Panc1 (cell line): ENCODE results near the gene WFDC5.

Source experiments
- POLR2AphosphoS5 ChIP-seq: IDR thresholded peaks from 2 replicates; pipeline ENCODE4 v1.6.1; 2012; ENCODE audit warnings: mild to moderate bottlenecking, low read depth, low read length, moderate library complexity
- TF ChIP-seq, protein P1 (sequence below): fragments of 450-650 bp; IDR thresholded peaks from 2 replicates; pipeline ENCODE4 v1.5.1; 2017; ENCODE audit warnings: mild to moderate bottlenecking

DNA sequence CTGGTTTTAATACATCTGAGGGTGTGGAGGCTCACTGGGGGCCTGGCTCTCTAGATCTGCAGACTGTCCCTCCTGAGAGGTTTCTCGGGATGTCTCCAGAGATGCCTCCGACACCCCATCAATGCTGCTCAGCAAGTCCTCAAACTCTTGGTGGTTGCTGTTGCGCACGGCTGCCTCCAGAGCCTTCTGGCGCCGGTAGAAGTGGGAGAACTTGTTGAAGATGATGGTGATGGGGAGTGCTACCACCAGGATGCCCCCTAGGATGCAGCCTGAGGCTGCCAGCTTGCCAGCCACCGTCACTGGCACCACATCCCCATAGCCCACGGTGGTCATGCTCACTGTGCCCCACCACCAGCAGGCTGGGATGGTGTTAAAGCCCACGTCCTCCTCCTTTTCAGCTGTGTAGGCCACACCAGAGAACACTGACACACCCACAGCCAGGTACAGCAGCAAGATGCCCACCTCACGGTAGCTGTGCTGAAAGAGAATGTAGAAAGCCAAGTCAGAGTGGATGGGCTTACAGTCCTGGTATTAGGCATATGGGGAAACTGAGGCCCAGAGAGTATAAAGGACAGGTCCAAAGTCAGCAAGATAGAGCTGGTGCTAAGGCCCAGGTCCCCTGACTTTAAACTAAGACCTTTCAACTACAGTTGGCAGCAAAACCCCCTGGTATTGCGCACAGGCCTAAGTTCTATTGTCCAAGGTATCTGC is 20.0 kb downstream of the WFDC5 start:
- TF ChIP-seq, protein P1, sequence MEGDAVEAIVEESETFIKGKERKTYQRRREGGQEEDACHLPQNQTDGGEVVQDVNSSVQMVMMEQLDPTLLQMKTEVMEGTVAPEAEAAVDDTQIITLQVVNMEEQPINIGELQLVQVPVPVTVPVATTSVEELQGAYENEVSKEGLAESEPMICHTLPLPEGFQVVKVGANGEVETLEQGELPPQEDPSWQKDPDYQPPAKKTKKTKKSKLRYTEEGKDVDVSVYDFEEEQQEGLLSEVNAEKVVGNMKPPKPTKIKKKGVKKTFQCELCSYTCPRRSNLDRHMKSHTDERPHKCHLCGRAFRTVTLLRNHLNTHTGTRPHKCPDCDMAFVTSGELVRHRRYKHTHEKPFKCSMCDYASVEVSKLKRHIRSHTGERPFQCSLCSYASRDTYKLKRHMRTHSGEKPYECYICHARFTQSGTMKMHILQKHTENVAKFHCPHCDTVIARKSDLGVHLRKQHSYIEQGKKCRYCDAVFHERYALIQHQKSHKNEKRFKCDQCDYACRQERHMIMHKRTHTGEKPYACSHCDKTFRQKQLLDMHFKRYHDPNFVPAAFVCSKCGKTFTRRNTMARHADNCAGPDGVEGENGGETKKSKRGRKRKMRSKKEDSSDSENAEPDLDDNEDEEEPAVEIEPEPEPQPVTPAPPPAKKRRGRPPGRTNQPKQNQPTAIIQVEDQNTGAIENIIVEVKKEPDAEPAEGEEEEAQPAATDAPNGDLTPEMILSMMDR = no peak
- TF ChIP-seq POLR2AphosphoS5 = no peak
